HUES6 (cell line): Measurements from ENCODE around the gene TMEM26.
A peak's percentile ranks its signal among the peaks of the same experiment; 100 is the strongest.

ENCODE experiments used
- H3K27ac ChIP-seq: 2 replicates; pipeline ENCODE4 v1.7.0; 2013; ENCODE audit warnings: low read depth, mild to moderate bottlenecking, low read length, inconsistent platforms
- H3K27me3 ChIP-seq: 2 replicates; pipeline ENCODE4 v1.6.1; 2013; ENCODE audit warnings: low read length; ENCODE audit not compliant: control insufficient read depth, insufficient read depth
- H3K36me3 ChIP-seq: 2 replicates; pipeline ENCODE4 v1.6.1; 2013; ENCODE audit warnings: low read length; ENCODE audit not compliant: control insufficient read depth, insufficient read depth
- H3K4me1 ChIP-seq: 2 replicates; pipeline ENCODE4 v1.6.1; 2013; ENCODE audit warnings: low read length; ENCODE audit not compliant: control insufficient read depth, insufficient read depth
- H3K4me3 ChIP-seq: 2 replicates; pipeline ENCODE4 v1.5.1; 2013; ENCODE audit warnings: low read depth, low read length
- H3K9ac ChIP-seq: one replicate; pipeline ENCODE4 v1.6.1; 2013; ENCODE audit warnings: mild to moderate bottlenecking, low read length
- H3K9me3 ChIP-seq: 2 replicates; pipeline ENCODE4 v1.6.1; 2013; ENCODE audit warnings: low read depth, low read length; ENCODE audit not compliant: control insufficient read depth, insufficient read depth

Gene TMEM26

DNA sequence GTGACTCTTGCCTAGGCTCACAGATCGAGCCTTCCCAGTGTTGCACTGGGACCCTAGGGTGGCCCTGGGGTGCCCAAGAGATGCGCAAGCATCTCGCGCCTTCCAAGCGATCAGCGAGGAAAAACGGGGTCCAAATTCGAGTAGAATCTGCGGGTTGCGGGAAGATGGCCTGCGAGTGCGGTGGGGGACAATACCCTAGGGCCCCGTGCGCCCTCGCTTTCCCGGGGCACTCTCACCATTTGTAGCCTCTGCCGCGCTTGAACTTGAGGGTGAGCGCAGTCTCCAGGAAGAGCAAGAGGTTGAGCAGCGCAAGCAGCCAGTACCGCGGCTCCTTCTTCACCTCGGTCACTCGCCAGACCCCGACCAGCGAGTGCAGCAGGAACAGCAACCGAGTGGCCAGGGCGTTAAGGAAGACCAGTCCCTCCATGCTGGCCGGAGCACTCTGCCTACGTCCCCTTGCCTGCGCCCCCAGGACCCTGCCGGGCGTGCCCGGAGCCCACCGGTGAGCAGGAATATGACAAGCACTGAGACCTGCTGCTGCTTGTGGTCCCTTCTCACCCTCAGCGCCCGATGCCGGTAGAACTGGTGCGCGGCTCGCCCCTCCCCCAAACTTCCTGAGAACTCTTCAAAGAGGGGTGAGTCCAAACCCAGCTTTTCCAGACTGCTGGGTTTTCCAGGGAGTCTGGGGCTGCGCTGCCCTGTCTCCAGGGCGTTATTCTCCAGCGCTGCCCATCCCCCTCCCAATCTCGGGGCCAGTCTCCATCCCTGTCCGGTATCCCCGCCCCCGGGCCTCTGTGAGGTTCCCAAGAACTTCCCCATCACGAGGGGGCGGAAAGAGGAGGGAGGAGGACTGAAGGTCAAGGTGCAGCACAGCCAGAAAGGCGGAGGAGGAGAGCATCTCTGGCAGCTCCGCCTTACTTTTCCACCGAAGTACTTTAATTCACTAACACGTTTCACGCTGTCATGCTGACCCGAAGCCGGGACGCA, at the start of gene TMEM26:
TMEM26 (minus strand) TSS at position 727 of the 987 bp plus-strand sequence; CDS start at position 427, 300 bp downstream.
- peaks cover 3% of the 10 kb centered on the region; the same call in 1 of the 2 replicates for H3K4me1 ChIP-seq
- H3K27me3 ChIP-seq: peaks cover 60% of the 10 kb centered on the region
- no peaks in the 10 kb centered on the region for H3K9me3 ChIP-seq
- no peak within 1 kb of the TSS for H3K27ac ChIP-seq
- H3K9ac ChIP-seq: peak within 1 kb of the TSS; percentile 53
- H3K4me3 ChIP-seq: peak within 1 kb of the TSS; percentile 80
- no peaks in the 10 kb centered on the region for H3K36me3 ChIP-seq

- no peak overlapping the region for H3K4me3 ChIP-seq
- no peak overlapping the region for H3K27ac ChIP-seq
- no peaks in the 10 kb centered on the region for H3K9me3 ChIP-seq
- H3K9ac ChIP-seq: no peak overlapping the region
- no peaks in the 10 kb centered on the region for H3K4me1 ChIP-seq
- no peaks in the 10 kb centered on the region for H3K27me3 ChIP-seq
- no peaks in the 10 kb centered on the region for H3K36me3 ChIP-seq
Measured at GRCh38 chr10:61500460-61500859, 47.3 kb upstream of the TMEM26 start.

- Histone ChIP-seq H3K9ac (no peak overlapping the region), H3K27ac (no peak overlapping the region), H3K27me3 (no peaks in the 10 kb centered on the region), H3K4me3 (no peak overlapping the region), H3K9me3 (no peaks in the 10 kb centered on the region), H3K36me3 (no peaks in the 10 kb centered on the region), H3K4me1 (peaks cover under 1% of the 10 kb centered on the region; the same call in 1 of the 2 replicates)
Measured at GRCh38 chr10:61492364-61492995, 39.3 kb upstream of the TMEM26 start.

GRCh38 chr10:61487506-61487905, 34.3 kb upstream of the TMEM26 start:
- Histone ChIP-seq H3K9me3 (no peaks in the 10 kb centered on the region), H3K27me3 (no peaks in the 10 kb centered on the region), H3K4me1 (peaks cover 13% of the 10 kb centered on the region; the same call in 1 of the 2 replicates), H3K4me3 (no peak overlapping the region), H3K9ac (no peak overlapping the region), H3K27ac (no peak overlapping the region), H3K36me3 (no peaks in the 10 kb centered on the region)

- no peak overlapping the region for H3K27ac ChIP-seq
- H3K27me3 ChIP-seq: no peaks in the 10 kb centered on the region
- H3K36me3 ChIP-seq: no peaks in the 10 kb centered on the region
- no peak overlapping the region for H3K4me3 ChIP-seq
- no peak overlapping the region for H3K9ac ChIP-seq
- peaks cover 13% of the 10 kb centered on the region; the same call in 1 of the 2 replicates for H3K4me1 ChIP-seq
- H3K9me3 ChIP-seq: no peaks in the 10 kb centered on the region
Measured at GRCh38 chr10:61486738-61487396, 33.7 kb upstream of the TMEM26 start.

GRCh38 chr10:61486251-61486650, 33.1 kb upstream of the TMEM26 start:
- H3K27me3 ChIP-seq: no peaks in the 10 kb centered on the region

GRCh38 chr10:61481597-61481996, 28.4 kb upstream of the TMEM26 start:
- no peak overlapping the region for H3K27ac ChIP-seq
- no peaks in the 10 kb centered on the region for H3K36me3 ChIP-seq
- H3K4me1 ChIP-seq: peaks cover 12% of the 10 kb centered on the region; the same call in 1 of the 2 replicates
- no peaks in the 10 kb centered on the region for H3K9me3 ChIP-seq
- no peaks in the 10 kb centered on the region for H3K27me3 ChIP-seq
- no peak overlapping the region for H3K9ac ChIP-seq
- no peak overlapping the region for H3K4me3 ChIP-seq

More at GRCh38 chr10:61486251-61486650, 33.1 kb upstream of the TMEM26 start:
- H3K9ac ChIP-seq: no peak overlapping the region
- H3K27ac ChIP-seq: no peak overlapping the region
- no peaks in the 10 kb centered on the region for H3K36me3 ChIP-seq
- peaks cover 13% of the 10 kb centered on the region; the same call in 1 of the 2 replicates for H3K4me1 ChIP-seq
- no peaks in the 10 kb centered on the region for H3K9me3 ChIP-seq
- H3K4me3 ChIP-seq: no peak overlapping the region

DNA sequence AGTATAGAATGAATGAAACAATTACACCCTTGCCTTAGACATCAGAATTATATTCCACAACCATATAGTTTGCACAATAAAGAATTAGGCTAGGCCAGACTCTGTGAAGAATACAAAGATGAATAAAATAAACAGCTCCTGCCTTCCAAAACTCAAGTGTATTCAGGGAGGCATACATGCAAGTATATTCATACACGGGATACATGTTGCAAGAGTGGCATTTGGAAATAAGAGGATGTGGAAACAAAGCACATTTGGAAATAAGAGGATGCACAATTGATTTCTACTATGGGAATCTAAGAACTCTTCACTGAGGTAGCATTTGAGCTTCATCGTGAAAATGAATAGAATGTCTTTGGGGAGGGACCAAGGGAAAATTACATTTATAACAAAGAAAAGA, 27.0 kb upstream of the TMEM26 start:
- peaks cover 12% of the 10 kb centered on the region; the same call in 1 of the 2 replicates for H3K4me1 ChIP-seq
- no peak overlapping the region for H3K27ac ChIP-seq

DNA sequence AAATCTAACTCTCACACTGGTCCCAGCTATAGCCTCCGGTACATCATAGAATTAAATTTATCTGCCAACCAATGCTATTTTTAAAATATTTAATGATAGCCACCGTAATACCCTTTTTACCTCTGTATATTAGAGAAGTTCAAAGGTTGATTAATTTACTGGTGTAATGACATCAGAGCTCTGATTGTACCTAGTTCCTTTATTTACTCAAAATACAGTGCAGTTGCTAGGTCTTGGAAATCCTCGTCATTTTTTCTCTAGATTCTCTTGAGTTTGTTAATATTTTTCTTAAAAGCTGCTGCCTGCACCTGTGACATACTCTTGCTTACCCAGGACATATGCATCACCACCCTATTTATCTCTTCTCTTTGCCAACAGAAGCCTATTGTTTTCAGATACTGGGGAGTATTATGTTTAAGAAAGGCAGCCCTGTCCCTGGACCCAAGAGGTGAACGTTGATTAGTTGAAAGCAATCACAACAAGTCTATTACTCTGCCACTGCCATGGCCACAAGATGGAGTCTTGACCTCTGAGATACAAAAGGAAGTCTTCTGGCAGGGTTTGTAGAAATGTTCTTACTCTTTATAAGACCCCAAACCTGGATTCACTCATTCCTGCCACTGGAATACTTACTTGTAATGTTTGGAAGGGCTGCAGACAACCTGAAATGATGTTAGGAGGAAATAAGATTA, 25.6 kb upstream of the TMEM26 start:
- no peak overlapping the region for H3K27ac ChIP-seq
- H3K4me3 ChIP-seq: no peak overlapping the region
- H3K4me1 ChIP-seq: peaks cover 12% of the 10 kb centered on the region; the same call in 1 of the 2 replicates
- no peak overlapping the region for H3K9ac ChIP-seq
- no peaks in the 10 kb centered on the region for H3K27me3 ChIP-seq
- H3K36me3 ChIP-seq: no peaks in the 10 kb centered on the region
- no peaks in the 10 kb centered on the region for H3K9me3 ChIP-seq

More for the DNA sequence above, 27.0 kb upstream of the TMEM26 start:
- no peak overlapping the region for H3K4me3 ChIP-seq
- no peaks in the 10 kb centered on the region for H3K36me3 ChIP-seq
- no peaks in the 10 kb centered on the region for H3K9me3 ChIP-seq
- no peak overlapping the region for H3K9ac ChIP-seq
- H3K27me3 ChIP-seq: no peaks in the 10 kb centered on the region

DNA sequence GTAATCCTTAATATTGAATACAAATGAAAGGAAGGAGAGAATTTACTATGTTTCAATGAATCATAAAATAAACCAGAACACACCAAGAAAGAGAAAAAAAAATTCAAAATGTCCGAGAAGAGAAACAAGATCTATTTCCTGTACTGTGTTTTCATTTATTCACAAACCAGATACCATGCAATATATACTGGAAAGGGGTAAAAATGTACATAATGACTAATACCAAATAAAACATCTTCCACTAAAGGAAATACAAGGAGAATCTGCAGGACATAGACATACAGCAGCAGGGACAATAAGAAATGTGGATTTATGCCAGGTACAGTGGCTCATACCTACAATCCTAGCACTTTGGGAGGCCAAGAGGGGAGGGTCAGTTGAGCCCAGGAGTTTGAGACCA, 24.3 kb upstream of the TMEM26 start:
- no peaks in the 10 kb centered on the region for H3K36me3 ChIP-seq
- H3K4me1 ChIP-seq: peaks cover 4% of the 10 kb centered on the region; the same call in 1 of the 2 replicates
- no peak overlapping the region for H3K27ac ChIP-seq
- H3K4me3 ChIP-seq: no peak overlapping the region
- no peaks in the 10 kb centered on the region for H3K9me3 ChIP-seq
- no peaks in the 10 kb centered on the region for H3K27me3 ChIP-seq
- H3K9ac ChIP-seq: no peak overlapping the region
